Endothelial cell of umbilical vein (primary cell): Measurements from ENCODE around the gene CCDC9B. TPM values are rescaled to one million over a fixed set of nuclear protein-coding genes. Genes with fewer than 3 reads are reported as not detected.

Source experiments
- BruUV-seq: library from RNA; stranded (reverse); fragments of 400-500 nt; replicated peaks from 2 replicates; lab custom pipeline; 2021; lab: Mats Ljungman, UMichigan
- CTCF ChIA-PET: fragments of 300-600, 350-600 bp; sonication (Branson Sonifier 250); formaldehyde crosslinking; loops from one replicate; lab custom pipeline; 2021; ENCODE audit warnings: antibody characterized with exemption, inconsistent platforms; lab: Charles Lee
- POLR2A ChIA-PET: fragments of 300-600, 350-600 bp; sonication (Branson Sonifier 250); formaldehyde crosslinking; loops from one replicate; lab custom pipeline; 2021; ENCODE audit warnings: antibody characterized with exemption, inconsistent platforms; lab: Charles Lee
- DNase-seq: peaks from one replicate; pipeline ENCODE4 v3.0.0-alpha.2; 2011; ENCODE audit warnings: low read depth, low spot score
- FAIRE-seq: peaks from 2 replicates; lab custom pipeline; 2011; peaks lifted over from hg19 to GRCh38; lab: Jason Lieb, UNC
- H2AFZ ChIP-seq: 2 replicates; pipeline ENCODE4 v1.6.0; 2012; ENCODE audit warnings: low read depth, low read length, control low read depth, inconsistent platforms
- H3K27ac ChIP-seq: 2 replicates; pipeline ENCODE4 v1.5.1; 2011; ENCODE audit warnings: low read depth, mild to moderate bottlenecking, control low read depth, low read length, moderate library complexity; ENCODE audit not compliant: insufficient read depth
- H3K27me3 ChIP-seq, 2 experiments: 2 replicates each; pipeline versions ENCODE4 v1.6.0 to v1.6.1; 2011; ENCODE audit warnings: low read length in 2 of 2, mixed read lengths in 1 of 2; ENCODE audit not compliant: control insufficient read depth in 2 of 2, insufficient read depth in 2 of 2
- H3K36me3 ChIP-seq, 2 experiments: 2 replicates in 1 of 2; 3 replicates in 1 of 2; pipeline ENCODE4 v1.5.1; 2011; ENCODE audit warnings: low read length in 2 of 2, mild to moderate bottlenecking in 1 of 2, moderate library complexity in 1 of 2; ENCODE audit not compliant: control insufficient read depth in 2 of 2, insufficient read depth in 2 of 2; ENCODE audit errors: extremely low read depth in 1 of 2
- H3K4me1 ChIP-seq: 3 replicates; pipeline ENCODE4 v1.5.1; 2011; ENCODE audit warnings: mild to moderate bottlenecking, low read length; ENCODE audit not compliant: control insufficient read depth, insufficient read depth; ENCODE audit errors: extremely low read depth
- H3K4me2 ChIP-seq: 2 replicates; pipeline ENCODE4 v1.6.1; 2011; ENCODE audit warnings: low read length, control low read depth, mixed read lengths; ENCODE audit not compliant: insufficient read depth
- H3K4me3 ChIP-seq, 3 experiments: fragments of 200-600 bp in 1 of 3; sonication (generic), shearing (Covaris generic) in 1 of 3; replicated peaks in 1 of 3; 2 replicates each; pipeline ENCODE4 v1.5.1; 2011 to 2016; ENCODE audit warnings: control low read depth in 3 of 3, low read length in 3 of 3, mild to moderate bottlenecking in 2 of 3, inconsistent platforms in 1 of 3, low read depth in 1 of 3, moderate library complexity in 1 of 3; ENCODE audit not compliant: insufficient read depth in 1 of 3
- H3K79me2 ChIP-seq: 2 replicates; pipeline ENCODE4 v1.6.0; 2012; ENCODE audit warnings: low read length, inconsistent platforms; ENCODE audit not compliant: control insufficient read depth, insufficient read depth
- H3K9ac ChIP-seq: replicated peaks from 2 replicates; pipeline ENCODE3; 2011; ENCODE audit warnings: low read length, control low read depth; ENCODE audit not compliant: insufficient read depth; ENCODE audit errors: extremely low read depth
- H3K9me1 ChIP-seq: replicated peaks from 3 replicates; pipeline ENCODE4 v1.6.0; 2011; ENCODE audit warnings: mild to moderate bottlenecking, low read length; ENCODE audit not compliant: control insufficient read depth, insufficient read depth; ENCODE audit errors: extremely low read depth
- H3K9me3 ChIP-seq: replicated peaks from 2 replicates; pipeline ENCODE4 v1.5.1; 2012; ENCODE audit warnings: low read length, inconsistent platforms; ENCODE audit not compliant: control insufficient read depth, insufficient read depth
- H4K20me1 ChIP-seq: replicated peaks from 2 replicates; pipeline ENCODE3; 2011; ENCODE audit warnings: mild to moderate bottlenecking, low read length; ENCODE audit not compliant: control insufficient read depth, insufficient read depth; ENCODE audit errors: extremely low read depth
- EZH2 ChIP-seq: IDR thresholded peaks from 2 replicates; pipeline ENCODE4 v1.6.1; 2012; ENCODE audit warnings: borderline replicate concordance, low read depth, mild to moderate bottlenecking, moderate library complexity, low read length, inconsistent platforms; ENCODE audit not compliant: severe bottlenecking
- FOS ChIP-seq: IDR thresholded peaks from 2 replicates; pipeline ENCODE4 v1.6.1; 2011; ENCODE audit warnings: mild to moderate bottlenecking, low read length, moderate library complexity, borderline replicate concordance; ENCODE audit not compliant: insufficient read depth
- GATA2 ChIP-seq: IDR thresholded peaks from 2 replicates; pipeline ENCODE4 v1.7.0; 2011; ENCODE audit warnings: low read depth, mild to moderate bottlenecking, moderate library complexity, mixed read lengths, low read length; ENCODE audit not compliant: insufficient read length, insufficient read depth
- JUN ChIP-seq: IDR thresholded peaks from 2 replicates; pipeline ENCODE4 v1.6.1; 2011; ENCODE audit warnings: borderline replicate concordance, low read depth; ENCODE audit not compliant: insufficient read length, insufficient read depth
- MYC ChIP-seq: IDR thresholded peaks from one replicate; pipeline ENCODE4 v1.6.1; 2011; ENCODE audit warnings: mild to moderate bottlenecking, low read depth, low read length
- POLR2A ChIP-seq: IDR thresholded peaks from 2 replicates; pipeline ENCODE4 v1.6.1; 2012; ENCODE audit warnings: low read depth, mild to moderate bottlenecking, control low read depth, low read length
- POLR2AphosphoS5 ChIP-seq: IDR thresholded peaks from 2 replicates; pipeline ENCODE4 v1.6.1; 2012; ENCODE audit warnings: low read depth, mild to moderate bottlenecking, control low read depth, low read length, moderate library complexity; ENCODE audit not compliant: insufficient read depth
- dilution Hi-C: fragments of 300-500 bp; cut with MboI; formaldehyde crosslinking; loops from one replicate; pipeline ENCODE4 v1.15.0; 2019; ENCODE audit warnings: low sequenced_read_pairs; ENCODE audit not compliant: extremely low pct_ligation_motif_present
- intact Hi-C: fragments of 100-400 bp; cut with micrococcal nuclease; formaldehyde crosslinking; loops from one replicate; pipeline ENCODE4 v1.10.0; 2022
- polyA plus RNA-seq, 4 experiments: library from polyadenylated mRNA; depleted of rRNA in 3 of 4; stranded (reverse) in 3 of 4; unstranded in 1 of 4; fragments of >200 nt; gene quantifications; 2 replicates each; pipeline versions ENCODE4 v1.2.1 to v1.2.3, GENCODE V29; 2011 to 2012; ENCODE audit warnings: missing spikeins in 1 of 4
- total RNA-seq: library from RNA; stranded (reverse); gene quantifications from 2 replicates; pipeline ENCODE4 v1.2.3, GENCODE V29; 2021
- TF ChIP-seq, protein P1 (sequence below): IDR thresholded peaks from 2 replicates; pipeline ENCODE4 v1.6.1; 2011; ENCODE audit not compliant: insufficient read depth, insufficient read length
- TF ChIP-seq, protein P2 (sequence below), 2 donors: IDR thresholded peaks; 1 replicate in 1 of 2; 2 replicates in 1 of 2; pipeline ENCODE4 v1.5.1; 2011; ENCODE audit warnings: low read length in 2 of 2, mild to moderate bottlenecking in 2 of 2, moderate library complexity in 2 of 2, control low read depth in 1 of 2, inconsistent platforms in 1 of 2, low read depth in 1 of 2; ENCODE audit not compliant: insufficient read depth in 1 of 2; ENCODE audit errors: extremely low read depth in 1 of 2

Gene CCDC9B
- total and polyA plus RNA-seq, 2 donors (not counting 3 experiments of a cell fraction or from before 2014, with no cell fraction given), result 7.6 to 46.0 TPM

- ChIA-PET POLR2A (no interaction called here), CTCF (interaction anchor here (1.5 kb wide), 1 partner anchor 18 kb away, joined by 5 read pairs; no protein-coding TSS in a partner anchor)
- Histone ChIP-seq H4K20me1 (no peaks in the 10 kb centered on the region), H3K4me1 (no peaks in the 10 kb centered on the region), H2AFZ (no peak overlapping the region), H3K36me3 (no peaks in the 10 kb centered on the region), H3K4me3 (no peak overlapping the region), H3K4me2 (no peak overlapping the region), H3K27me3 (peaks cover 7 to 20% of the 10 kb centered on the region in 2 experiments), H3K79me2 (no peaks in the 10 kb centered on the region), H3K9me1 (no peaks in the 10 kb centered on the region), H3K9me3 (no peaks in the 10 kb centered on the region), H3K9ac (no peak overlapping the region), H3K27ac (no peak overlapping the region)
- dilution Hi-C loops, result no loop called here
- TF ChIP-seq EZH2, result no peak
- intact Hi-C loops, result no loop called here
- BruUV-seq, result no TSS peak
- DNase-seq, result no peak
- FAIRE-seq, result no peak
Observed at GRCh38 chr15:40297356-40297755, 43.4 kb downstream of the CCDC9B start.

GRCh38 chr15:40296561-40297230 is 44.0 kb downstream of the CCDC9B start:
- no peak for FAIRE-seq
- no peaks in the 10 kb centered on the region for H3K79me2 ChIP-seq
- H3K4me3 ChIP-seq, result no peak overlapping the region
- H2AFZ ChIP-seq, result no peak overlapping the region
- no peak for DNase-seq
- H3K4me2 ChIP-seq, result no peak overlapping the region
- ChIA-PET POLR2A (no interaction called here), CTCF (interaction anchor here (0.6 to 1.5 kb wide), 2 partner anchors 17 to 22 kb away, joined by 3 to 5 read pairs; no protein-coding TSS in a partner anchor)
- H3K4me1 ChIP-seq, result no peaks in the 10 kb centered on the region
- BruUV-seq, result no TSS peak
- H3K9me3 ChIP-seq, result no peaks in the 10 kb centered on the region
- no peak overlapping the region for H3K27ac ChIP-seq
- intact Hi-C loops (no loop called here), dilution Hi-C loops (no loop called here)
- no peaks in the 10 kb centered on the region for H3K9me1 ChIP-seq
- peaks cover 7 to 26% of the 10 kb centered on the region in 2 experiments for H3K27me3 ChIP-seq
- no peaks in the 10 kb centered on the region for H4K20me1 ChIP-seq
- H3K9ac ChIP-seq, result no peak overlapping the region
- TF ChIP-seq EZH2 (no peak), GATA2 (no peak), POLR2A (no peak), MYC (no peak), JUN (no peak), POLR2AphosphoS5 (no peak), FOS (no peak)
- TF ChIP-seq, protein P1, sequence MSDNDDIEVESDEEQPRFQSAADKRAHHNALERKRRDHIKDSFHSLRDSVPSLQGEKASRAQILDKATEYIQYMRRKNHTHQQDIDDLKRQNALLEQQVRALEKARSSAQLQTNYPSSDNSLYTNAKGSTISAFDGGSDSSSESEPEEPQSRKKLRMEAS, result no peak
- TF ChIP-seq, protein P2, sequence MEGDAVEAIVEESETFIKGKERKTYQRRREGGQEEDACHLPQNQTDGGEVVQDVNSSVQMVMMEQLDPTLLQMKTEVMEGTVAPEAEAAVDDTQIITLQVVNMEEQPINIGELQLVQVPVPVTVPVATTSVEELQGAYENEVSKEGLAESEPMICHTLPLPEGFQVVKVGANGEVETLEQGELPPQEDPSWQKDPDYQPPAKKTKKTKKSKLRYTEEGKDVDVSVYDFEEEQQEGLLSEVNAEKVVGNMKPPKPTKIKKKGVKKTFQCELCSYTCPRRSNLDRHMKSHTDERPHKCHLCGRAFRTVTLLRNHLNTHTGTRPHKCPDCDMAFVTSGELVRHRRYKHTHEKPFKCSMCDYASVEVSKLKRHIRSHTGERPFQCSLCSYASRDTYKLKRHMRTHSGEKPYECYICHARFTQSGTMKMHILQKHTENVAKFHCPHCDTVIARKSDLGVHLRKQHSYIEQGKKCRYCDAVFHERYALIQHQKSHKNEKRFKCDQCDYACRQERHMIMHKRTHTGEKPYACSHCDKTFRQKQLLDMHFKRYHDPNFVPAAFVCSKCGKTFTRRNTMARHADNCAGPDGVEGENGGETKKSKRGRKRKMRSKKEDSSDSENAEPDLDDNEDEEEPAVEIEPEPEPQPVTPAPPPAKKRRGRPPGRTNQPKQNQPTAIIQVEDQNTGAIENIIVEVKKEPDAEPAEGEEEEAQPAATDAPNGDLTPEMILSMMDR (IDR thresholded peaks at IDR 0.05; ENCODE audit: extremely low read depth in 1 of 2, insufficient read depth in 1 of 2, low read depth in 1 of 2, low read length in 2 of 2), result no peak
- H3K36me3 ChIP-seq, result no peaks in the 10 kb centered on the region
